Transverse colon (tissue), 4 donors: Measurements from ENCODE around the gene CYB5D1. TPM values are rescaled to one million over a fixed set of nuclear protein-coding genes. Genes with fewer than 3 reads are reported as not detected.

Experiments used
- DNase-seq: peaks from one replicate; pipeline ENCODE4 v3.0.0-alpha.2; 2019
- H3K27ac ChIP-seq, 4 donors: fragments of 200-600 bp; sonication (generic); 2 replicates each; pipeline ENCODE4 v1.5.1; 2016 to 2018; ENCODE audit warnings: inconsistent platforms in 4 of 4
- H3K27me3 ChIP-seq: fragments of 200-600 bp; sonication (generic); 2 replicates; pipeline ENCODE4 v1.5.1; 2017; ENCODE audit warnings: inconsistent platforms
- H3K36me3 ChIP-seq, 4 donors: fragments of 200-600 bp; sonication (generic); 2 replicates each; pipeline ENCODE4 v1.5.1; 2017 to 2019; ENCODE audit warnings: inconsistent platforms in 4 of 4
- H3K4me1 ChIP-seq, 4 donors: fragments of 200-600 bp; sonication (generic); 2 replicates each; pipeline ENCODE4 v1.5.1; 2017 to 2020; ENCODE audit warnings: inconsistent platforms in 4 of 4
- H3K4me3 ChIP-seq, 4 donors: fragments of 200-600 bp; sonication (generic); 1 replicate in 1 of 4; 2 replicates in 3 of 4; pipeline versions ENCODE4 v1.5.1 to v1.6.1; 2017 to 2019; ENCODE audit warnings: inconsistent platforms in 4 of 4
- H3K9me3 ChIP-seq, 2 donors: fragments of 200-600 bp; sonication (generic); 2 replicates each; pipeline ENCODE4 v1.5.1; 2017 to 2019; ENCODE audit warnings: inconsistent platforms in 2 of 2
- EP300 ChIP-seq: sonication (generic); formaldehyde crosslinking; IDR thresholded peaks from one replicate; pipeline ENCODE4 v1.6.1; 2017; ENCODE audit warnings: antibody characterized with exemption, low read depth
- POLR2A ChIP-seq: fragments of 450-650 bp; IDR thresholded peaks from one replicate; pipeline ENCODE4 v1.6.1; 2016; ENCODE audit warnings: antibody characterized with exemption, mild to moderate bottlenecking, moderate library complexity
- POLR2AphosphoS5 ChIP-seq, 3 donors: sonication (generic); formaldehyde crosslinking; IDR thresholded peaks; one replicate each; pipeline ENCODE4 v1.6.1; 2016; ENCODE audit warnings: antibody characterized with exemption in 3 of 3
- WGBS, 2 donors: methylation state at CpG; one replicate each; pipeline ENCODE4 v1.1.5; 2018; ENCODE audit warnings: low coverage in 1 of 2; 5-methylcytosine and 5-hydroxymethylcytosine counted together
- in situ Hi-C, 4 donors: fragments of 200-750 bp; cut with MboI; loops; one replicate each; pipeline versions ENCODE4 v1.15.0 to v1.15.1; 2017; ENCODE audit warnings: low sequenced_read_pairs in 3 of 4, low pct_ligation_motif_present in 1 of 4, low pct_unique_long_range_greater_than_20kb in 1 of 4
- intact Hi-C: fragments of 100-400 bp; cut with DNase I; formaldehyde crosslinking; loops from one replicate; pipeline ENCODE4 v1.15.1; 2023; ENCODE audit warnings: low total_unique reads
- total RNA-seq, 4 donors: library from RNA; depleted of rRNA; stranded (reverse); fragments of >200 nt; gene quantifications; one replicate each; pipeline ENCODE4 v1.1.0, GENCODE V29; 2016
- TF ChIP-seq, protein P1 (sequence below), 5 experiments: fragments of 200-600 bp in 3 of 5; fragments of 450-650 bp in 2 of 5; sonication (generic) in 3 of 5; IDR thresholded peaks; 1 replicate in 2 of 5; 2 replicates in 3 of 5; pipeline ENCODE4 v1.5.1; 2016 to 2017; ENCODE audit warnings: antibody characterized with exemption in 5 of 5, inconsistent platforms in 3 of 5, mild to moderate bottlenecking in 2 of 5, moderate library complexity in 1 of 5

CYB5D1 gene
- total RNA-seq, 4 donors from 2014 or later, result 4.9 to 50.4 (median 9.6) TPM; not detected in 1

DNA sequence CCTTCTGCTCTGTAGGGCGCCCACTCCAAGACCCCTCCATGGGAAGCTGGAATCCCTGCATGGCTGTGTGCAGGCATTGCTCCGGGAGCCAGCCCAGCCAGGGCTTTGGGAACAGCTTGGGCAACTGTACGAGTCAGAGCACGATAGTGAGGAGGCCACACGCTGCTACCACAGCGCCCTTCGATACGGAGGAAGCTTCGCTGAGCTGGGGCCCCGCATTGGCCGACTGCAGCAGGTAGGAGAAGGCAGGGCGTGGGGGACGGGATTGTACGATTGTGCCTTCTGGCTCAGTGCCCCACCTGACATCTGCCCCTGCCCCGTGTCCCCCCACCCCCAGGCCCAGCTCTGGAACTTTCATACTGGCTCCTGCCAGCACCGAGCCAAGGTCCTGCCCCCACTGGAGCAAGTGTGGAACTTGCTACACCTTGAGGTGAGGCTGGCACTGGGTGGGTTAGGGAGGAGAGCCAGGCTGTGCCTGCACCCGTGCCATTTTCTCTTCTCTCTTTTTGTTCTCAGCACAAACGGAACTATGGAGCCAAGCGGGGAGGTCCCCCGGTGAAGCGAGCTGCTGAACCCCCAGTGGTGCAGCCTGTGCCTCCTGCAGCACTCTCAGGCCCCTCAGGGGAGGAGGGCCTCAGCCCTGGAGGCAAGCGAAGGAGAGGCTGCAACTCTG is 11.6 kb upstream of the CYB5D1 start:
- Histone ChIP-seq H3K27ac (peak overlapping the region in 1 of 4 donors; percentile 97), H3K4me1 (peaks cover 10 to 38% (median 14%) of the 10 kb centered on the region in 4 donors), H3K27me3 (no peaks in the 10 kb centered on the region), H3K9me3 (no peaks in the 10 kb centered on the region), H3K4me3 (no peak overlapping the region), H3K36me3 (peaks cover 0 to 45% (median 16%) of the 10 kb centered on the region in 4 donors)
- 89% methylated on average over 15 of the region's 22 CpGs; no CpG with 5 or more reads in 1 of the 2 donors for WGBS, 2 donors
- in situ Hi-C loops, result no loop called here
- intact Hi-C loops, result no loop called here
- DNase-seq, result no peak
- TF ChIP-seq EP300, result no peak
- TF ChIP-seq, protein P1, sequence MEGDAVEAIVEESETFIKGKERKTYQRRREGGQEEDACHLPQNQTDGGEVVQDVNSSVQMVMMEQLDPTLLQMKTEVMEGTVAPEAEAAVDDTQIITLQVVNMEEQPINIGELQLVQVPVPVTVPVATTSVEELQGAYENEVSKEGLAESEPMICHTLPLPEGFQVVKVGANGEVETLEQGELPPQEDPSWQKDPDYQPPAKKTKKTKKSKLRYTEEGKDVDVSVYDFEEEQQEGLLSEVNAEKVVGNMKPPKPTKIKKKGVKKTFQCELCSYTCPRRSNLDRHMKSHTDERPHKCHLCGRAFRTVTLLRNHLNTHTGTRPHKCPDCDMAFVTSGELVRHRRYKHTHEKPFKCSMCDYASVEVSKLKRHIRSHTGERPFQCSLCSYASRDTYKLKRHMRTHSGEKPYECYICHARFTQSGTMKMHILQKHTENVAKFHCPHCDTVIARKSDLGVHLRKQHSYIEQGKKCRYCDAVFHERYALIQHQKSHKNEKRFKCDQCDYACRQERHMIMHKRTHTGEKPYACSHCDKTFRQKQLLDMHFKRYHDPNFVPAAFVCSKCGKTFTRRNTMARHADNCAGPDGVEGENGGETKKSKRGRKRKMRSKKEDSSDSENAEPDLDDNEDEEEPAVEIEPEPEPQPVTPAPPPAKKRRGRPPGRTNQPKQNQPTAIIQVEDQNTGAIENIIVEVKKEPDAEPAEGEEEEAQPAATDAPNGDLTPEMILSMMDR (IDR thresholded peaks at IDR 0.05), result no peak
- no peak for TF ChIP-seq POLR2A
- TF ChIP-seq POLR2AphosphoS5 (IDR thresholded peaks at IDR 0.05), result no peak

DNA sequence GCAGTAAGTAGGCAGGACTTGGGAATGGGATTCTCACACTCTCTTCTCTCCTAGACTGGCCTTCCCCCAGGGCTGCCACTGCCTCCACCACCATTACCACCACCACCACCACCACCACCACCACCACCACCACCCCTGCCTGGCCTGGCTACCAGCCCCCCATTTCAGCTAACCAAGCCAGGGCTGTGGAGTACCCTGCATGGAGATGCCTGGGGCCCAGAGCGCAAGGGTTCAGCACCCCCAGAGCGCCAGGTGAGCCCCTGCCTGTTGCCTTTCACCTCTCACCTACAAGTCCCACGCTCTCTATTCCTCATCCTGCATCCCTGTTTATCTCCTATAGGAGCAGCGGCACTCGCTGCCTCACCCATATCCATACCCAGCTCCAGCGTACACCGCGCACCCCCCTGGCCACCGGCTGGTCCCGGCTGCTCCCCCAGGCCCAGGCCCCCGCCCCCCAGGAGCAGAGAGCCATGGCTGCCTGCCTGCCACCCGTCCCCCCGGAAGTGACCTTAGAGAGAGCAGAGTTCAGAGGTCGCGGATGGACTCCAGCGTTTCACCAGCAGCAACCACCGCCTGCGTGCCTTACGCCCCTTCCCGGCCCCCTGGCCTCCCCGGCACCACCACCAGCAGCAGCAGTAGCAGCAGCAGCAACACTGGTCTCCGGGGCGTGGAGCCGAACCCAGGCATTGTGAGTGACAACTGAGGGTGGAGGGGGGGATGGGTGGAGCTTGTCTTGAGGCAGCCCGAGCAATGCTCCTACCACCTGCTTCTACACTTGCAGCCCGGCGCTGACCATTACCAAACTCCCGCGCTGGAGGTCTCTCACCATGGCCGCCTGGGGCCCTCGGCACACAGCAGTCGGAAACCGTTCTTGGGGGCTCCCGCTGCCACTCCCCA is 10.8 kb upstream of the CYB5D1 start:
- TF ChIP-seq, protein P1 (IDR thresholded peaks at IDR 0.05), result no peak
- TF ChIP-seq EP300 (no peak), POLR2AphosphoS5 (IDR thresholded peaks at IDR 0.05) (no peak), POLR2A (no peak)
- Histone ChIP-seq H3K36me3 (peaks cover 0 to 45% (median 16%) of the 10 kb centered on the region in 4 donors), H3K27me3 (no peaks in the 10 kb centered on the region), H3K9me3 (no peaks in the 10 kb centered on the region), H3K4me3 (no peak overlapping the region), H3K4me1 (peaks cover 10 to 39% (median 18%) of the 10 kb centered on the region in 4 donors), H3K27ac (no peak overlapping the region)
- in situ Hi-C loops (no loop called here), intact Hi-C loops (no loop called here)
- DNase-seq, result no peak
- WGBS, 2 donors, result 86% methylated on average over 26 of the region's 34 CpGs; no CpG with 5 or more reads in 1 of the 2 donors

DNA sequence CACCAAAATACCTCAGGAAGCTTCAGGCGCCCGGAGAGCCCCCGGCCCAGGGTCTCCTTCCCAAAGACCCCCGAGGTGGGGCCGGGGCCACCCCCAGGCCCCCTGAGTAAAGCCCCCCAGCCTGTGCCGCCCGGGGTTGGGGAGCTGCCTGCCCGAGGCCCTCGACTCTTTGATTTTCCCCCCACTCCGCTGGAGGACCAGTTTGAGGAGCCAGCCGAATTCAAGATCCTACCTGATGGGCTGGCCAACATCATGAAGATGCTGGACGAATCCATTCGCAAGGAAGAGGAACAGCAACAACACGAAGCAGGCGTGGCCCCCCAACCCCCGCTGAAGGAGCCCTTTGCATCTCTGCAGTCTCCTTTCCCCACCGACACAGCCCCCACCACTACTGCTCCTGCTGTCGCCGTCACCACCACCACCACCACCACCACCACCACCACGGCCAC is 9.6 kb upstream of the CYB5D1 start:
- intact Hi-C loops, result no loop called here
- no peak overlapping the region for H3K27ac ChIP-seq
- WGBS, 2 donors, result 84 to 87% methylated on average over 3 to 20 of the region's 20 CpGs
- H3K36me3 ChIP-seq, result peaks cover 0 to 50% (median 18%) of the 10 kb centered on the region in 4 donors
- TF ChIP-seq POLR2AphosphoS5 (IDR thresholded peaks at IDR 0.05) (no peak), EP300 (no peak), POLR2A (no peak)
- TF ChIP-seq, protein P1 (IDR thresholded peaks at IDR 0.05), result no peak
- peaks cover 11 to 32% (median 20%) of the 10 kb centered on the region in 4 donors for H3K4me1 ChIP-seq
- H3K9me3 ChIP-seq, result no peaks in the 10 kb centered on the region
- no peak overlapping the region for H3K4me3 ChIP-seq
- no peaks in the 10 kb centered on the region for H3K27me3 ChIP-seq
- DNase-seq, result no peak
- in situ Hi-C loops, result no loop called here

DNA sequence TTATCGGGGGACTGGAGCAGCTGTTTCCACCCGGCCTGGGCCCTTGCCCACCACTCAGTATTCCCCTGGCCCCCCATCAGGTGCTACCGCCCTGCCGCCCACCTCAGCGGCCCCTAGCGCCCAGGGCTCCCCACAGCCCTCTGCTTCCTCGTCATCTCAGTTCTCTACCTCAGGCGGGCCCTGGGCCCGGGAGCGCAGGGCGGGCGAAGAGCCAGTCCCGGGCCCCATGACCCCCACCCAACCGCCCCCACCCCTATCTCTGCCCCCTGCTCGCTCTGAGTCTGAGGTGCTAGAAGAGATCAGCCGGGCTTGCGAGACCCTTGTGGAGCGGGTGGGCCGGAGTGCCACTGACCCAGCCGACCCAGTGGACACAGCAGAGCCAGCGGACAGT is 9.1 kb upstream of the CYB5D1 start:
- intact Hi-C loops, result no loop called here
- no peak for TF ChIP-seq POLR2A
- TF ChIP-seq POLR2AphosphoS5 (IDR thresholded peaks at IDR 0.05), result peak in 1 of 3 donors; percentile 0
- H3K4me1 ChIP-seq, result peaks cover 11 to 27% (median 20%) of the 10 kb centered on the region in 4 donors
- DNase-seq, result no peak
- no peak overlapping the region for H3K27ac ChIP-seq
- peaks cover 0 to 56% (median 21%) of the 10 kb centered on the region in 4 donors for H3K36me3 ChIP-seq
- H3K27me3 ChIP-seq, result no peaks in the 10 kb centered on the region
- no peaks in the 10 kb centered on the region for H3K9me3 ChIP-seq
- in situ Hi-C loops, result no loop called here
- 89% methylated on average over 18 of the region's 21 CpGs; no CpG with 5 or more reads in 1 of the 2 donors for WGBS, 2 donors
- no peak overlapping the region for H3K4me3 ChIP-seq
